Measurements from ENCODE around the gene FAM186B.

The FAM186B gene

DNA sequence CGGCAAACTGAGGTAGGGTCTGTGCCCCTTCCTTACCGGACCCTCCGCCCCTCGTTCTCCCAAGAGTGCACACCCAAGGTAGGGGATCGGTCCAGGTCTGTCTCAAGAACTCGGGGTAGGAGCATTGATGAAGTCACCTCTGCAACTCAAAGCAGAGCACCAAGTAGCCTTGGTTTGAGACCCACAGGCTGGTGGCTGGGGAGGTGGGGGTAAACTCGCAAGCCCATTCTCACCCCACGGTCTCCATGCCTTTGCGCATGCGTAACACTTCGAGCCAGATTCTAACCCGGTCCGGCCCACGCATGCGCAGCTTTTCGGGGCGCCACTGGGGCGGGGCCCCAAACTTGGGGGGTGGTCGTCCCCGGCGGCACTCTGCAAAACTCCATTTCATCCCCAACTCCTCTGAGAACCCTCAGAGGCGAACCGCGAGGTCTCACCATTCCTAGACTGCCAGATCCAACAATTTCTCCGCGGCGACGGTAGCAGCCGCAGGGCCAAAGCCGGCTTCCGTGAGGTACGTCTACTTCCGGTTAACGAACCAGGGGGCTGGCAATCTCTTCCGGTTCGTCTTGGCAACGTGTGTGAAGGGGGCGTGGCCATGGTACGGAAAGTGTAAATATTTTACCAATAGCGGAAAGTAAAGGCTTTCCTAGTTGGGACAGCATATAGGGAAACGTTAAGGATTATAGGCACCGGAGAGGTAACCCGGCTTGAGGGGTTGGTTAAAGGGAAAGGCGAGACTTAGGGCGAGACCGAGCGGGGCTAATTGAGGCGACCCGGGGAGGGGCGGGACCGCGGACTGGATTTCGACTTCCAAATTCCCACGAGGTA is 37.6 kb downstream of the FAM186B start, which contains the start of gene MCRS1:
TSS of gene MCRS1 (minus strand) at position 532 of the 831 bp plus-strand sequence. CDS start 1,411 bp downstream, outside the sequence.
- DNase-seq (ENCODE audit: low spot score): peak; percentile 94

DNA sequence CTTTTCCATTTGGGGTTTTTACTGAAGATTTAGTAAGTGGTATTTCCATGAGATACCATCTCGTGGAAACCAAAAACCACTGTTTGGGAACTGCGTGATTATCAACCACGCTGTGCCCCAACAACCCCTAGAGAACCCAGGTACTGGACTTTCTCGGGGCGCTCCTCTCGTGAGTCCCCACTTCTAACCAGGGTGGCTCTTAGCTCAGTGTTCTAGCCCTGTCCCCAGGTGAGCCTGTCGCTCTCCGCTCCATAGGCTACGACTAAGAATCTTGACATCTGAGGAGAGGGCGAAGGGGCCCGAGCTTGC is 38.2 kb downstream of the FAM186B start:
- DNase-seq (ENCODE audit: low spot score): no peak

DNA sequence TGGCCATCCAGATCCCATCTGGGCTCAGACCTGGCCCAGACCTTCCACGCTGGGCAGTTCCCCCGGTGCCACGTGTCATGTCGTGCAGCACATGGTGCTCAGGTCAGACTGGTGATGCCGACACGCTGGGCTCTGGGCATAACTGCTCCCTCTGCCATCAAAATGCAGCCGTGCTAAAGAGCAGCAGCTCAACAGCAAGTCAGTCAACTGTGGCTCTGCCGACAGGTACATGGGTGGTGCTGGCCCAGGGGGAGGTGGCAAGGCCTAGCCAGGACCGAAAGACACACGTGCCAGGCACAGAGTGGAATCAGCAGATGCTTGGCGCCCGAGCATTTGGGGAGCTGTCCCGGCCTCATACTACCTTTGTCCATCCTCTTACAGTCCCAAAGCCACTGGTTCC is 39.1 kb downstream of the FAM186B start:
- DNase-seq (ENCODE audit: low spot score): no peak

DNA sequence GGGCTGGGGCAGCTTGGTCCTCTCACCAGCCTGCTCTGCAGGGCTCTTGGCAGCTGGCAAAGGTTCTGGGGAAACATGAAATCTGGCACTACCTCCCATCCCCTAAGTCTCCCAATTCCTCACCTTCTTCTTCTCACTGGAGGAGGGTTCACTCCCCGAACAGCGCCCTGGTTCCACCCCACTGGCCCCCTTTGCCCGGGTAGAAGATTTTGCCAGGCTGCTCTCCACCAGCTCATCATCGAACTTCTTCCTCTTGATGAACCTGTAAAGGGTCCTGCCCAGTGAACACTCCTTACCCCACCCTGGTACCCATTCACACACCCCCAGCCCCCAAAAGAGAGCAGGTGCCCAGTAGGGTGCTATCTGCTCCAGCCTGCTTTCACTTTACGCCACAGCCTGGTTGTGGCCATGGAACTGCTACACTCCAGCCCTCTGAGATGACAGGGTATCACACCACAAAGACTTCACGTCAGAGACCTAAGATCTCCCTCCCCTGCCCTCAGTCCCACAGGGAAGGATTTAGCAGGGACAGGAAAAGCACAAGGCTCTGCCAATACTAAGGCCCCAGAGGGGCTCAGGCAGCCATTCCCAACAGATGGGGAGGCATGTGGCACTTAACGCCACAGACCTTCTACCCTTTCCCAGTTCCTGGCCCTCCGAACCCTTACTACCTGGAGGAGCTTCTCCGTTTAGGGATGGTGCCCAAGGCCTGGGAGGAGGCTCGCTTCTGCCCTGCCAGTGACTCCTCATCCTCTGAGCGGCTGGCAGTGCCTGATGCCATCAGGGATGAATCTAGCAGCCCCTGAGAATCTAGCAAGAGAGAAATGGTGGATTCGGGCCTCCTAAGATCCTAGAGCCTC is 39.8 kb downstream of the FAM186B start:
- no peak for DNase-seq (ENCODE audit: low spot score)

DNA sequence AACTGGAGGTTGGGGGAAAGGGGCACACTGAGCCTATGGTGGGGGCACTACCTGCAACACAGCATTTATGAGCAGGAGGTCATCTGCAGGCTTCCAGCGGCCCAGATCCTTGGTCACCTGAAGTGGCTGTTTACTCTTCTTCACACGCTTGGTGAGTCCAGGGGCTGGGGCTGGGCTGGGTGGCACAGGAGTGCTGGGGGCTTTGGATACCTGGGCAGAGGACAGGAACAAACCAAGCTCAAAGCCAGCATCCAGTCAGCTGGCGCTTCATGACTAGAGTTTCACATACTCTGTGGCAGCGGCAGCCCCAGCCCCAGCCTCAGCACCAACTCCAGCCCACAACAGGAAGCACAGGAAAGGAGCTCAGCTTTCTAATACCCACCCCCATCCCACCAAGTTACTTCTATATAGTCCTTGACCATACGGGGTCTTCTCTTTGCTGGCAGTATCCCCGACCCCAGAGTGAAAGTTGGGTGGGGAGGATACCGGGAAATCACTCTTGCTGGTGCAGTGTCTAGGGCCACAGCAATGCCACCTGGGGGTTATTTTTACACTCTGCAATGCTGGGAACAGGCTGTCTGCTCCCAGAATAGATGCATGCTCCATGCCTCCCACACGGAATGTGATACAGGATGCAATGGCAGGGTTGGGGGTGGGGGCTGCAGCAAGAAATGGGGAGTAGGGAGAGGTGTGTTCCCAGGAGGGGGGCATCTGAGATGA is 40.6 kb downstream of the FAM186B start:
- DNase-seq (ENCODE audit: low spot score): no peak

DNA sequence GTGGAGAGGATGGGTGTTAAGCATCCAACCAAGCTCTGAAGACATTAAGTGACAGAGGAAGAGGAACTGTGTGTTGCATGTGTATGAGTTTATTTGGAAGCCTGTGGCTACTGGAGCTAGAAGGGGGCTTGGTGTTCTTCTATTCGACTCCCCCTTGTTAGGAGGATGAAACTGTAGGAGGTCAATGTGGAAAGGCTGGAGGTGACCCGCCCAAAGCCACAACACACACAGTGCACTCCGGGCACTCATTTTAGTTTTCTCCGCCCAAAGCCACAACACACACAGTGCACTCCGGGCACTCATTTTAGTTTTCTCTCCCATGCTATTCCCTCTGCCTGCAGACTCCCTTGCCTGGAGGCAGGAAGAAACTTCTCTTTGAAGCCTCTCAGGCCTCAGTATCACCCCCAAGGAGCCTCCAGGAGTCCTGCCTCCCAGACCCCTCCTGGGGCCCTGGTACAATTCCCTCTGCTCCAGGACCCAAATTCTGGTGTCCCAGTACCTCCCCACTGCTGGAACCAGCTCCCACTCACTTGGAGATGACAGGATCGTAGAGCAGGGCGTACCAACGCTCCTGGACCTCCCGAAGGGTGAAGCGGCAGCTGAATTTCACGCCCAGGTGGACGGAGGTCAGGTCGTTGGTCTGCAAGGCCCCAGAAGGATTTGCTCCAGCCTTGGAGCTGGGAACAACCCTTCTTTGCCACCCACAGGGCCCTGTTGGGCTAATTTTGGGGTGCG is 41.3 kb downstream of the FAM186B start:
- DNase-seq (ENCODE audit: low spot score): no peak

DNA sequence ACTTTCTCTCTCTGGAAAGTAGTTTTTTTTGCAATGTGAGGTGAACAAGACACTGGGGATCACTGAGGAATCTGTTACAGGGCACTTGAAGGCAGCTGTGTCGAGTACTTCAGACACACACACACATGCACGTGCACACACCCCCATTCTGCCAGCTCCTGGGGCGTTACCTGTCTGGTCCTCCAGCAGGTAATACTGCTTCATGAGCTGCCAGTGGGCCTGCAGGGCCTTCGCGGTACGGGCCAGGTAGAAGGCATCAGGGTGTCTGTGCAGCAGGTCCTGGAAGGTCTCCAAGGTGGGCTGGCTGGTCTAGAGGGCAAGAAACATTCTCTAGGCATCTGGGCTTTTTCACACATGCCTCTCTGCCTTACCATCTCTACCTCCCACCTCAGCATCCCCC is 42.6 kb downstream of the FAM186B start:
- DNase-seq (ENCODE audit: low spot score): no peak

DNA sequence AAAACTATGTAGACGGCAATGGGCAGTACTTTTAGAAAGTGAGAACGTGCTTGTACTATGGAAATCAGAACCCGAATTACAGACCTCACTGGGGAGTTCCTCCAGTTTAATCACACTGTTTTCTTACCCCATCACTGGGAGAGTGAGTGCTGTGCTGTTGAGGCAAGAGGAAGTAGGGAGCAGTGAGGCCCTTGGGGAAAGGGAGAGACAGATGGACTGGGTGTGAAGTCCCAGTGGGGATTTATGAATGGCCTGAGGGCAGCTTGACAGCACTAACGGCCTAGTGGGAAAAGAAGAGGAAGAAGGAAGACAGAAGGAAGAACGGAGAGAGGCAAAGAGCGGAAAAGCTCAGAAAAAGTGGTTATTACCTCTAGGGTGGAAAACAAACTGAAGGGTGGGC is 43.2 kb downstream of the FAM186B start:
- no peak for DNase-seq (ENCODE audit: low spot score)

DNA sequence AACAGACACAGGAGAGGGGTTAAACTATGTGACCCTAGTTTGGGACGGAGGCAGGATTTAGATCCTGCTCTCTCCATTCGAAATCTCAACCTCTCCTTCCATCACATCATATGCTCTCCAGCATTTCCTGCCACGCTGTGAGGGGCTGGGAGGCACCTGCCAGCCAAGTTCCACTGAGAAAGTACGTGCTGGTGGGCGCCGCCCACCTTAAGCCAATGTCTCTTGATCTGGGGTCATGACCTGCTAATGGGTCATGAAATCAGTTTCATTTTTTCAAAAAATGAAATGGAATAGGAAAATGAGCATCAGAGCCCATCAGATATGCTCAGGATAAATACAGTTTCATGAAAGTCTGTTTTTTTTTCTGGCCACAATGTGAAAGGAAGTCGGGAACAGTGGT is 44.7 kb downstream of the FAM186B start:
- no peak for DNase-seq (ENCODE audit: low spot score)

DNA sequence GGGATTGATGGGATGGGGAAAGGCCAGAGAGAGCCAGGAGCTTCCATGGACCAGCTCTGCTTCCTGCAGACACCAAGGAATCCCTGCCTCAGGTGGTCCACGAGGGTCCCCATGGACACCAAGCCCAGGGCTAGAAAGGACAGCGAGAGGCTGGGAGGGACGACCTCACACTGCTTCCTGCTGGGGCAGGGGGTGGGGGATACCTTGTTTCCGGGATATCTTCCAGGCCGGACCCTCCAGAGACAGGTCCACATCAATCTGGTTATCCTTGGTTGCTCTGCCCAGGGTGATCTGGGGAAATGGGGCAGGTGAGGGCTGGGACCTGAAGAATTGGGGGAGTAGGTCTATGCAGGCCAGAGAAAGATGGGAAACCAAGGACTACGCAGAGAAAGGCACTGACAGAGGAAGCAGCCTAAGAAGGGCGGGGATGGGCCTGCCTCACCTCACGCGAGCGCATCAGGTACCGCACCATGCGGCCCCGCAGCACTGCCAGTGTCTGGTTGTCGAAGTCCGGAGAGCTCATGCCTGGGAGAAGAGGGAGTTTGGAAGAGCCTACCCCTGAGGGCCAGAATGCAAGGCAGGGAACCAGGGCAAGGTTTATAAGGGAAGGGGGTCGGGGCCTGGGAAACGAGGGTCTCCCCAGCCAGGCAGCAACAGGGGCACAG is 46.3 kb downstream of the FAM186B start:
- DNase-seq (ENCODE audit: low spot score): no peak

DNA sequence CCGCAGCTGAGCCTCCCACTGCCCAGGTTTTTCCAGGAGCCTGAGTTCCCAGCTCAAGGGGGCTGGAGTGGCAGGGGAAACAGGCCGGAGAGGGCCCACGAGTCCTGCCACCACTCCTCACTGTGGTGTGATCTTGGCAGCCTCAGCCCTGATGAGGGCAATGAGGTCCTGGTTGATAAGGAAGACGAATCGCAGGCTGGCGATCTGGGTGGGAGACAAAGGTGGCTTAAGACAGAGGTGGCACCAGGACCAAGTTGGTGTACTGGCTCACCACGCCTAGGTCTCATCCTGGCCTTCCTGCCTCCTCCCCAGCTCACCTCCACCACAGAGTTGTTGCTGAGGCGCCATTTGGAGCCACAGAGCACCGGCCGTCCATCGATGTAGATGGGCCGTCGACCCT is 46.9 kb downstream of the FAM186B start:
- no peak for DNase-seq (ENCODE audit: low spot score)

DNA sequence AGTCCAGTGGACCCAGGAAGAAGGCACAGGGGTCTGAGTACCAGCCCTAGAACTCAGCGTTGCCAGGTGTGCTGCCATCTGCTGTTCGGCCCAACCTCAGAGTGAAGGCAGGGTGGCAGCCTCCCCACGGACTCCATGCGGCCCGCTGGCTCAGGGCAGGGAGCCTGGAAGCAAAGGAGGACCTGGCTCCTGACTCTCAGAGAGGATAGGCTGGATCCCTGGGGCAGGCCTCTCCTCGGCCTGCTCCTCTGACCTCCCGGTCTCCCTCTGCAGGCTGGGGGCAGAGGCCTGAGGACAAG is 47.6 kb downstream of the FAM186B start:
- no peak for DNase-seq (ENCODE audit: low spot score)

DNA sequence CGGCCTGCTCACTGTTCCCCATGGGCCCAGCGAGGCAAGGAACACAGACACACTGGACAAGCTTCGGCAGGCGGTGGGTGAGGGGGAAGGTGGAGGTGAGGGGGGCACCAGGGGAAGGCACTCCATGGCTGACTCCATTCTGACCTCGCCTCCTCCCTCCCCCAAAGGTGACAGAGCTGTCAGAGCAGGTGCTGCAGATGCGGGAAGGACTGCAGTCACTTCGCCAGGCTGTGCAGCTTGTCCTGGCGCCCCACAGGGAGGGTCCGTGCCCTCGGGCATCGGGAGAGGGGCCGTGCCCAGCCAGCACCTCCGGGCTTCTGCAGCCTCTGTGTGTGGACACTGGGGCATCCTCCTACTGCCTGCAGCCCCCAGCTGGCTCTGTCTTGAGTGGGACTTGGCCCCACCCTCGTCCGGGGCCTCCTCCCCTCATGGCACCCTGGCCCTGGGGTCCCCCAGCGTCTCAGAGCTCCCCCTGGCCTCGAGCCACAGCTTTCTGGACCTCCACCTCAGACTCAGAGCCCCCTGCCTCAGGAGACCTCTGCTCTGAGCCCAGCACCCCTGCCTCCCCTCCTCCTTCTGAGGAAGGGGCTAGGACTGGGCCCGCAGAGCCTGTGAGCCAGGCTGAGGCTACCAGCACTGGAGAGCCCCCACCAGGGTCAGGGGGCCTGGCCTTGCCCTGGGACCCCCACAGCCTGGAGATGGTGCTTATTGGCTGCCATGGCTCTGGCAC is 48.1 kb downstream of the FAM186B start:
- no peak for DNase-seq (ENCODE audit: low spot score)

DNA sequence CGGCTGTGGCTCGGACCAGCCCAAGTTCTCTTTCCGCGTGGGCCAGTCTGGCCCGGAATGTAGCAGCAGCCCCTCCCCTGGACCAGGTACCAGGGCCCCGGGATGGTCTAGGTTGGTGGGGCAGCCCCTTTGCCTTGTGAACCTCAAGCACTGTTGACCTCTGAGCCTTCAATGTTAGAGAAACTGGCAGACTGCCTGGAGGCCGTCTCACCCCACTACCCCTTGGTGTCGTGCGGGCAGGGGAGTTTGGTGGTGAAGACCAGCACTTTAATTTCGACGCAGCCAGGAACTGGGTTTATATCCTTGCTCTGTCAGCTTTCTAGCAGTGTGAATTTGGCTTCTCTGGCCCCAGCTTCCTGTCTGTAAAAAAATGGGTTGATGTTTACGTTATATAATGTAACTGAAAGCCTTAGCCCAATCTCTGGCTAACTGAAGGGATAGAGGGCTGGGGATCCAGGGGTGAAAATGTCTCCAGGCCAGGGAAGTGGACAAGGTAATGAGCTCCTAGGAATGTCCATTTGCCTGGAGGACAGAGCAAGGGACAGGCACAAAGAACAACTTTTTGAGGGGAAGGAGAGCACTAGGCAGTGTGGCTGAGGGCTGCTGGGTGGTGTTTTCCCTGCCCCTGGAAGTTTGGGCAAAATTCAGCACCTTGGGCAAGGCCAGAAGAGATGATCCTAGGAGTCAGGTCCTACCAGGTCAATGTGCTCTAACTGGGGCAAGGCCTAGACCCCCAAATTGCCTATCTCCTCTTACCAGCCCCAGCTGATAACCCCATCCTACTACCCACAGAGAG is 48.9 kb downstream of the FAM186B start:
- no peak for DNase-seq (ENCODE audit: low spot score)

DNA sequence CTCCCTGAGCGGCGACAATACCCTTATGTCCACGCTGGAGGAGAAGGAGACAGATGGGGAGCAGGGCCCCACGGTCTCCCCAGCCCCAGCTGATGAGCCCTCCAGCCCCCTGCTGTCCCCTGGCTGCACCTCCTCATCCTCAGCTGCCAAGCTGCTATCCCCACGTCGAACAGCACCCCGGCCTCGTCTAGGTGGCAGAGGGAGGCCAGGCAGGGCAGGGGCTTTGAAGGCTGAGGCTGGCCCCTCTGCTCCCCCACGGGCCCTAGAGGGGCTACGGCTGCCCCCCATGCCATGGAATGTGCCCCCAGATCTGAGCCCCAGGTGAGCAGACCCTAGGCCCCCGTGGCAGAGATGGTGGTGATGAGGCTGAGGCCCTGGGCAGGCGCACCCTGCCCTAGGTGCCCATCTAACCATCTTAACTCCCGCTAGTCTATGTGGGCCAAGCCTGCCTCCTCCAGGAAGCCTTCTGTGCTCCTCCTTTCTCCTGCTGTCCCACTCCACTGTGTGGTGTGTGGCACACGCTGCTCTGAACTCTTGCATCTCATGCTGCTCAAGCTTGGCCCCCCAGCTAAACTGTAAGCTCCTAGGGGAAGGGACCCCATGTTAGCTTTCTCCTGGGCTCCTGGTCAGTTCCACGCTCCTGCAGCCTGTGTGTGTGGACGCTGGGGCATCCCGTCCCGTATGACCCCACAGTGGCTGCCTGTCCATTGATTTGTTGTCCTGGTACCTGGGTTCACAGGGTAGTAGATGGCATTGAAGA is 49.6 kb downstream of the FAM186B start:
- DNase-seq (ENCODE audit: low spot score): no peak

DNA sequence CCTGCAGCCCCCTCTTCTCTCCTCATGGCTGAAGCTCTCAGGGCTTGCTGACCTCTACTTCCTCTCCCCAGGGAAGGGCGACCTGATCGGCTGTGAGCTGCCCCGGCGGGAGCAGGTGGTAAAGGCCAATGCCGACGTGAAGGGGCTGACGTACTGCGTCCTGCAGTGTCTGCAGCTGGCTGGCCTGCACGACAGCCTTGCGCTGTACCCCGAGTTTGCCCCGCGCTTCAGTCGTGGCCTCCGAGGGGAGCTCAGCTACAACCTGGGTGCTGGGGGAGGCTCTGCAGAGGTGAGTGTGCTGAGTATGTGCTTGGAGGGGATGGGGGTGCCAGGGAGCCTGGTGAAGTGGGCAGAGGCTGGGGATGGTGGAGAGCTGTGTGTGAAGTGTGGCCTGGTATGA is 51.2 kb downstream of the FAM186B start:
- no peak for DNase-seq (ENCODE audit: low spot score)

DNA sequence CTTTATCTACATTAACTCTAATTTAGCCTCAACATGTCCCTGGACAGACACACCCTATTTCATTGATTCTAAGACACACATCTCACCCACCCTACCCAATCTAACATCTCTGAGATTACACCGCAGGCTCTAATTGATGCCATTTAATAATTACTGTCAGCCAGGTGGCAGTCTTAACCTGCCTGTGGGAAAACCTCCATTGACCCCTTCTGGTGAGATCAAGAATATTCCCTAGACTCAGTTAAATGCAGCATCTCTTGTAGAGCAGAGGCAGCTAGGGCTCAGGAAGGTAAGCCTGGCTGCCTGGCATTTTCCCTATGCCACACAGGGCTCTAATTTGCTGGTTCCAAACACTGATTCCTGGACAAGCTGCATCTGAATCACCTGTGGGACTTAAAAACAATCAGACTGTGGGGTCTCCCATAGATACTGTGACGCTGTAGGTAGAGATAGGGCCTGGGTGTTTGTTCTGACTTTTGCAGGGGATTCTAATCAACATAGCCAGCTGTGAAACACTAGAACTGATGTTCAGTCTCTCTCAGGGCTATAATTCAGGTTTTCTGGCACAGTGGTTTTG is 51.8 kb downstream of the FAM186B start:
- no peak for DNase-seq (ENCODE audit: low spot score)

DNA sequence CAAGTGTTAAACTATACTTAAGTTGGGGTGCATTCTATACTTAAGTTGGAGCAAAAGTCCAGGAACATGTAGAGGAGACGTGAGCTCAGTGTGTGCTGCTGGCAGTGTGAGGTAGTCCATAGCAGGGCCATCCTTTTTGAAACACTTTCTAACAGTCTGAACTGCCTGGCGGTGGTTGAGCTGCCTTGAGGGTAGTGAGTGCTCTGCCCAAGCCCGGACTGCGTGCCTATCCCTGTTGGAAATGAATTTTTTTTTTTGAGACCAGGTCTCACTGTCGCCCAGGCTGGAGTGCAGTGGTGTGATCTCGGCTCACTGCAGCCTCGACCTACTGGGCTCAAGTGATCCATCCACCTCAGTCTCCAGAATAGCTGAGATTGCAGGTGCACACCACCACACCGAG is 52.5 kb downstream of the FAM186B start:
- no peak for DNase-seq (ENCODE audit: low spot score)

DNA sequence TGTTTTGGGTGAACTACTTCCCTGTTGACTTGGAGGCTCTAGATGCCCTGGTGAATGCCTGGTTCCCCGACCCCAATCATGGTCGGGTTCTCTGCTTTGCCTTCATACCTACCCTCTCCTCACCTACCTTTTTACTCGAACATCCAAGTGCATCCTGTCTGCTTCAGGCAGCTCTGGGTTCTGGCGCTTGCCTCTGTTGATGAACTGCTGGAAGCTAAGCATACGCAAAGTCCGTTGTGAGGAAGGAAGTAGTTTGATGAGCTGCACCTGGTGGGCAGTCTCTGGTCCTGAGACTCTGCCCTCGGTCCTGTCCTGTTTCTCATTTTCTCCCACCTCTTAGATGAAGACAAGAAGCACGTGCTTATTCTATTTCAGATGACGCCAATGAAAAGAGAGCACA is 53.0 kb downstream of the FAM186B start:
- DNase-seq (ENCODE audit: low spot score): no peak

Measured in ecto neural progenitor cell (in vitro differentiated cells).